Tongue (tissue), 2 donors: ENCODE measurements around the gene DSN1. TPM values are rescaled to one million over a fixed set of nuclear protein-coding genes. Genes with fewer than 3 reads are reported as not detected.
A peak's percentile ranks its signal among the peaks of the same experiment; 100 is the strongest.

Experiments used
- DNase-seq: peaks from one replicate; pipeline ENCODE4 v3.0.0-alpha.2; 2015
- total RNA-seq: library from RNA; depleted of rRNA; stranded (reverse); fragments of >200 nt; gene quantifications from one replicate; pipeline ENCODE4 v1.2.3, GENCODE V29; 2014

The DSN1 gene
- total RNA-seq, 1 donor from 2014 or later = 10.7 TPM

GRCh38 chr20:36795691-36796090 lies 22.1 kb upstream of the DSN1 start:
- no peak for DNase-seq

- no peak for DNase-seq
Measured at GRCh38 chr20:36794116-36794474, 20.5 kb upstream of the DSN1 start.

GRCh38 chr20:36793294-36794115 lies 19.9 kb upstream of the DSN1 start:
- no peak for DNase-seq

GRCh38 chr20:36792422-36792821 lies 18.9 kb upstream of the DSN1 start:
- DNase-seq = peak; percentile 52

- no peak for DNase-seq
Measured at GRCh38 chr20:36791862-36792261, 18.3 kb upstream of the DSN1 start.

GRCh38 chr20:36786663-36787062 lies 13.1 kb upstream of the DSN1 start:
- no peak for DNase-seq

- DNase-seq = no peak
Measured at GRCh38 chr20:36786246-36786645, 12.7 kb upstream of the DSN1 start.

GRCh38 chr20:36785308-36785707 lies 11.7 kb upstream of the DSN1 start:
- DNase-seq = no peak

- no peak for DNase-seq
Measured at GRCh38 chr20:36784900-36785299, 11.3 kb upstream of the DSN1 start.

- no peak for DNase-seq
Measured at GRCh38 chr20:36784116-36784515, 10.6 kb upstream of the DSN1 start.

GRCh38 chr20:36779656-36780025 lies 6.1 kb upstream of the DSN1 start:
- no peak for DNase-seq

- DNase-seq = no peak
Measured at GRCh38 chr20:36778831-36779655, 5.5 kb upstream of the DSN1 start.

- no peak for DNase-seq
Measured at GRCh38 chr20:36777576-36777975, 4.0 kb upstream of the DSN1 start.

GRCh38 chr20:36777167-36777566 lies 3.6 kb upstream of the DSN1 start:
- DNase-seq = peak; percentile 86

GRCh38 chr20:36775826-36776225 lies 2.3 kb upstream of the DSN1 start:
- DNase-seq = no peak

- no peak for DNase-seq
Measured at GRCh38 chr20:36775196-36775595, 1.6 kb upstream of the DSN1 start.

GRCh38 chr20:36773107-36773596 lies 411 bp downstream of the DSN1 start:
- DNase-seq = no peak

GRCh38 chr20:36770680-36771079 lies 2.9 kb downstream of the DSN1 start:
- no peak for DNase-seq

- no peak for DNase-seq
Measured at GRCh38 chr20:36768768-36769430, 4.7 kb downstream of the DSN1 start.

GRCh38 chr20:36761125-36761524 lies 12.4 kb downstream of the DSN1 start:
- DNase-seq = no peak

GRCh38 chr20:36760647-36761046 lies 12.9 kb downstream of the DSN1 start:
- no peak for DNase-seq

GRCh38 chr20:36758276-36758675 lies 15.3 kb downstream of the DSN1 start:
- no peak for DNase-seq

- DNase-seq = no peak
Measured at GRCh38 chr20:36756496-36756895, 17.1 kb downstream of the DSN1 start.
